Thyroid gland (tissue), 4 donors: Measurements from ENCODE around the gene FNDC3B.

ENCODE experiments used
- POLR2A ChIP-seq, 2 donors: fragments of 450-650 bp; IDR thresholded peaks; one replicate each; pipeline ENCODE4 v1.6.1; 2017; ENCODE audit warnings: antibody characterized with exemption in 2 of 2, mild to moderate bottlenecking in 2 of 2, moderate library complexity in 1 of 2
- TF ChIP-seq, protein P1 (sequence below), 6 experiments: fragments of 200-600 bp in 3 of 6; fragments of 450-650 bp in 3 of 6; sonication (generic) in 3 of 6; IDR thresholded peaks; one replicate each; pipeline ENCODE4 v1.5.1; 2016 to 2019; ENCODE audit warnings: antibody characterized with exemption in 6 of 6, mild to moderate bottlenecking in 2 of 6, inconsistent platforms in 1 of 6, moderate library complexity in 1 of 6

DNA sequence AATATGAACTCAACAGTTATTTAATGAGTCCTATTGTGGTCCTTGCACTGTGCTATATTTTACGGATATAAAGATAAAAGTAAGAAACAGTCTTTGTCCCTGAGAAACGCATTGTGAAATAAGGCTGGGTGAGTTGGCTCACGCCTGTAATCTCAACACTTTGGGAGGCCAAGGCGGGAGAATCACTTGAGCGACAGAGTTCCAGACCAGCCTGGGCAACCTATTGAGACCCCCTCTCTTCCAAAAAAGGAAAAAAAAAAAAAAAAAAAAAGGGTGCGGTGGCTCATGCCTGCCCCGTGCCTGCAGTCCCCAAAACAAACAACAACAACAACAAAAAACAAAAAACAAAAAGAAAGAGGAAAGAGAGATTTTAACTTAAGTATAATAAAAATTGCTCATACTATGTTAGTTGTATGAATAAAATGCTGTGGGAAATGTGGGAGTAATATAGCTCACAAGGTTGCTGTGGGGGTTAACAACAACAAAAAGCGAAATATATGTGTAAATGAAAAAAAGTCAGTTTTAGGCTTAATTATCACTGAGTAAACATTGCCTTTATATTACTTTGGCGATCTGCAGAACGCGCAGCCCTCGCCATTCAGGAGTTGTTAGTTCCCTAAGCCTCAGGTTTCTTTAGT lies 461 bp upstream of the FNDC3B start:
- no peak for TF ChIP-seq POLR2A (IDR thresholded peaks at IDR 0.05)
- TF ChIP-seq, protein P1, sequence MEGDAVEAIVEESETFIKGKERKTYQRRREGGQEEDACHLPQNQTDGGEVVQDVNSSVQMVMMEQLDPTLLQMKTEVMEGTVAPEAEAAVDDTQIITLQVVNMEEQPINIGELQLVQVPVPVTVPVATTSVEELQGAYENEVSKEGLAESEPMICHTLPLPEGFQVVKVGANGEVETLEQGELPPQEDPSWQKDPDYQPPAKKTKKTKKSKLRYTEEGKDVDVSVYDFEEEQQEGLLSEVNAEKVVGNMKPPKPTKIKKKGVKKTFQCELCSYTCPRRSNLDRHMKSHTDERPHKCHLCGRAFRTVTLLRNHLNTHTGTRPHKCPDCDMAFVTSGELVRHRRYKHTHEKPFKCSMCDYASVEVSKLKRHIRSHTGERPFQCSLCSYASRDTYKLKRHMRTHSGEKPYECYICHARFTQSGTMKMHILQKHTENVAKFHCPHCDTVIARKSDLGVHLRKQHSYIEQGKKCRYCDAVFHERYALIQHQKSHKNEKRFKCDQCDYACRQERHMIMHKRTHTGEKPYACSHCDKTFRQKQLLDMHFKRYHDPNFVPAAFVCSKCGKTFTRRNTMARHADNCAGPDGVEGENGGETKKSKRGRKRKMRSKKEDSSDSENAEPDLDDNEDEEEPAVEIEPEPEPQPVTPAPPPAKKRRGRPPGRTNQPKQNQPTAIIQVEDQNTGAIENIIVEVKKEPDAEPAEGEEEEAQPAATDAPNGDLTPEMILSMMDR (IDR thresholded peaks at IDR 0.05), result no peak
